ENCODE measurements around the gene ACOXL. TPM values are rescaled to one million over a fixed set of nuclear protein-coding genes. Genes with fewer than 3 reads are reported as not detected.
"Not testable (repeated sequence)": the region's sequence is repeated elsewhere in the genome, so short reads cannot be mapped to it uniquely, and the experiment has no call there.

Gene ACOXL
- total RNA-seq, 2 donors from 2014 or later = 11.7 to 12.3 TPM

GRCh38 chr2:111071600-111072171, 339.3 kb downstream of the ACOXL start:
- H3K36me3 ChIP-seq (ENCODE audit: control insufficient read depth, insufficient read depth, low read length) = no peaks in the 10 kb centered on the region
- no peak overlapping the region for H3K4me3 Mint-ChIP-seq
- TF ChIP-seq, protein P1, sequence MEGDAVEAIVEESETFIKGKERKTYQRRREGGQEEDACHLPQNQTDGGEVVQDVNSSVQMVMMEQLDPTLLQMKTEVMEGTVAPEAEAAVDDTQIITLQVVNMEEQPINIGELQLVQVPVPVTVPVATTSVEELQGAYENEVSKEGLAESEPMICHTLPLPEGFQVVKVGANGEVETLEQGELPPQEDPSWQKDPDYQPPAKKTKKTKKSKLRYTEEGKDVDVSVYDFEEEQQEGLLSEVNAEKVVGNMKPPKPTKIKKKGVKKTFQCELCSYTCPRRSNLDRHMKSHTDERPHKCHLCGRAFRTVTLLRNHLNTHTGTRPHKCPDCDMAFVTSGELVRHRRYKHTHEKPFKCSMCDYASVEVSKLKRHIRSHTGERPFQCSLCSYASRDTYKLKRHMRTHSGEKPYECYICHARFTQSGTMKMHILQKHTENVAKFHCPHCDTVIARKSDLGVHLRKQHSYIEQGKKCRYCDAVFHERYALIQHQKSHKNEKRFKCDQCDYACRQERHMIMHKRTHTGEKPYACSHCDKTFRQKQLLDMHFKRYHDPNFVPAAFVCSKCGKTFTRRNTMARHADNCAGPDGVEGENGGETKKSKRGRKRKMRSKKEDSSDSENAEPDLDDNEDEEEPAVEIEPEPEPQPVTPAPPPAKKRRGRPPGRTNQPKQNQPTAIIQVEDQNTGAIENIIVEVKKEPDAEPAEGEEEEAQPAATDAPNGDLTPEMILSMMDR (conservative IDR thresholded peaks at IDR 0.05) = no peak
- H3K9me3 Mint-ChIP-seq = peaks cover 22% of the 10 kb centered on the region
- DNase-seq = no peak
- H3K27me3 Mint-ChIP-seq (ENCODE audit: insufficient read depth) = no peaks in the 10 kb centered on the region
- no peak overlapping the region for H3K4me3 ChIP-seq (ENCODE audit: low read length)
- H3K27ac ChIP-seq (ENCODE audit: low read depth, low read length) = peak overlapping the region; percentile 67
- no peak overlapping the region for H3K27ac Mint-ChIP-seq
- H3K9me3 ChIP-seq (ENCODE audit: control insufficient read depth, low read length) = peaks cover 28% of the 10 kb centered on the region
- H3K4me1 Mint-ChIP-seq = no peaks in the 10 kb centered on the region
- 83 to 92% methylated on average over 2 to 5 of the region's 5 CpGs for WGBS, 2 experiments (ENCODE audit: insufficient coverage in 1 of 2, insufficient read length in 1 of 2)
- peaks cover 6% of the 10 kb centered on the region for H3K36me3 Mint-ChIP-seq (ENCODE audit: low read depth)
- no peak overlapping the region for H3K9ac ChIP-seq (ENCODE audit: extremely low read depth, low read length, poor library complexity, severe bottlenecking)
- no peaks in the 10 kb centered on the region for H3K4me1 ChIP-seq (ENCODE audit: control insufficient read depth, insufficient read depth, low read length)
- no peaks in the 10 kb centered on the region for H3K27me3 ChIP-seq (ENCODE audit: control insufficient read depth, insufficient read depth, low read length, poor library complexity, severe bottlenecking)

GRCh38 chr2:111072220-111072871, 340.0 kb downstream of the ACOXL start:
- Histone ChIP-seq H3K4me1 (ENCODE audit: control insufficient read depth, insufficient read depth, low read length) (no peaks in the 10 kb centered on the region), H3K27me3 (ENCODE audit: control insufficient read depth, insufficient read depth, low read length, poor library complexity, severe bottlenecking) (no peaks in the 10 kb centered on the region), H3K9ac (ENCODE audit: extremely low read depth, low read length, poor library complexity, severe bottlenecking) (no peak overlapping the region), H3K36me3 (ENCODE audit: control insufficient read depth, insufficient read depth, low read length) (no peaks in the 10 kb centered on the region), H3K9me3 (ENCODE audit: control insufficient read depth, low read length) (peaks cover 28% of the 10 kb centered on the region), H3K27ac (ENCODE audit: low read depth, low read length) (no peak overlapping the region), H3K4me3 (ENCODE audit: low read length) (no peak overlapping the region)
- DNase-seq = no peak
- H3K4me1 Mint-ChIP-seq = no peaks in the 10 kb centered on the region
- H3K36me3 Mint-ChIP-seq (ENCODE audit: low read depth) = peaks cover 6% of the 10 kb centered on the region
- H3K9me3 Mint-ChIP-seq = peaks cover 22% of the 10 kb centered on the region
- 88 to 100% methylated on average over 1 to 2 of the region's 2 CpGs for WGBS, 2 experiments (ENCODE audit: insufficient coverage in 1 of 2, insufficient read length in 1 of 2)
- no peak overlapping the region for H3K27ac Mint-ChIP-seq
- no peak overlapping the region for H3K4me3 Mint-ChIP-seq
- no peaks in the 10 kb centered on the region for H3K27me3 Mint-ChIP-seq (ENCODE audit: insufficient read depth)
- TF ChIP-seq, protein P1 (conservative IDR thresholded peaks at IDR 0.05) = no peak

GRCh38 chr2:111082659-111083058, 350.3 kb downstream of the ACOXL start:
- H3K27me3 ChIP-seq (ENCODE audit: control insufficient read depth, insufficient read depth, low read length, poor library complexity, severe bottlenecking); H3K4me3 ChIP-seq (ENCODE audit: low read length); H3K4me1 Mint-ChIP-seq; H3K36me3 ChIP-seq (ENCODE audit: control insufficient read depth, insufficient read depth, low read length); H3K4me3 Mint-ChIP-seq; H3K4me1 ChIP-seq (ENCODE audit: control insufficient read depth, insufficient read depth, low read length); DNase-seq; H3K9me3 ChIP-seq (ENCODE audit: control insufficient read depth, low read length); H3K36me3 Mint-ChIP-seq (ENCODE audit: low read depth); H3K9ac ChIP-seq (ENCODE audit: extremely low read depth, low read length, poor library complexity, severe bottlenecking); H3K27me3 Mint-ChIP-seq (ENCODE audit: insufficient read depth); H3K27ac ChIP-seq (ENCODE audit: low read depth, low read length); H3K27ac Mint-ChIP-seq: not testable (repeated sequence)
- WGBS, 2 experiments (ENCODE audit: insufficient coverage in 1 of 2, insufficient read length in 1 of 2) = 0% methylated on average over 1 of the region's 1 CpG; no CpG with 5 or more reads in 1 of the 2 experiments
- peaks cover 17% of the 10 kb centered on the region for H3K9me3 Mint-ChIP-seq
